ENCODE measurements around the gene NEU4. TPM values are rescaled to one million over a fixed set of nuclear protein-coding genes. Genes with fewer than 3 reads are reported as not detected.
"Not testable (repeated sequence)": the region's sequence is repeated elsewhere in the genome, so short reads cannot be mapped to it uniquely, and the experiment has no call there.

The NEU4 gene
- total and polyA plus RNA-seq, 2 of the 4 experiments (the other 2 are of a cell fraction) = not detected

DNA sequence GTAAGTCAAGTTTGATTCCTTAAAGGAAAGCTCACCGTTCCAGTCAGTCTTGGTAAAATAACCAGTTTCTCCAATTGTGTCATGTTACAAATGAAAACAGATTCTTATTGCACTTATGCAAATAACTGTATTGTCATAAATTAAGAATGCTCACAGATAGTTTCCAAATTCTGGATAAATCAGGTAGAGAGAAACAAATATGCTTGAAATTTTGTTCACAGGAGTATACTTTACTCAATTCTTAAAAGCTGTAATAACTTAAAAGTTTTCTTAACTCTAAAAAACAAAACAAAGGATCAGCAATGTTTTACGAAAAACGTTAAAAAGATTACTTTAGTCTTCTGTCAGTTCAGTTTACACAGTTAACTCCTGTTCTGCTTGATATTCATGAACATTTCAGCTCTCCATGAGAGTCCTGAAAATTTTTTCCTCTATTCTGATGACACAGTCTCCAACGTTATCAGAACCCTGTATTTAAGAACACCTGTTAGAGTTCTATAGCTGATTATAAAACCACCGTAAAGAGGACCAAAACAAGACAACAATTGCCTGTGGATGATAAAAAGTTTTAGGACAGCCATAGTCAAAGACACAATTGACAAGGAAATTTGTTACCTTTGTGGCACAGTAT, 27.9 kb upstream of the NEU4 start:
- Histone ChIP-seq H2AFZ (replicated peaks; ENCODE audit: low read length, poor library complexity) (no peak overlapping the region), H3K36me3 (ENCODE audit: control insufficient read depth, insufficient read depth, low read length) (no peaks in the 10 kb centered on the region), H4K5ac (ENCODE audit: low read depth, low read length) (no peak overlapping the region), H2AK5ac (ENCODE audit: low read depth, low read length) (no peak overlapping the region), H3K27me3 (ENCODE audit: control insufficient read depth, insufficient read depth, low read length) (no peaks in the 10 kb centered on the region; the same call in 1 of the 2 replicates), H2BK20ac (ENCODE audit: low read depth, low read length) (no peak overlapping the region), H3K4me3 (ENCODE audit: insufficient read depth, low read depth, low read length) (no peak overlapping the region), H3K14ac (replicated peaks; ENCODE audit: low read depth, low read length) (no peak overlapping the region), H3K4me1 (ENCODE audit: control insufficient read depth, insufficient read depth, low read length) (no peaks in the 10 kb centered on the region), H3K9ac (ENCODE audit: low read depth, low read length) (no peak overlapping the region), H2BK120ac (ENCODE audit: low read depth, low read length) (no peak overlapping the region), H3K23ac (ENCODE audit: low read depth, low read length) (no peak overlapping the region), H3K18ac (ENCODE audit: low read depth, low read length) (no peak overlapping the region), H3K79me1 (ENCODE audit: low read depth in 1 of 2, low read length in 2 of 2) (no peaks in the 10 kb centered on the region), H2BK15ac (ENCODE audit: low read depth, low read length) (no peak overlapping the region), H4K91ac (ENCODE audit: insufficient read depth, low read depth, low read length) (no peak overlapping the region), H4K20me1 (ENCODE audit: insufficient read depth, low read length) (no peaks in the 10 kb centered on the region), H3K9me1 (ENCODE audit: insufficient read depth, low read length) (no peaks in the 10 kb centered on the region), H3K4me2 (ENCODE audit: low read depth, low read length) (no peak overlapping the region), H2AK9ac (replicated peaks; ENCODE audit: low read depth, low read length, poor library complexity) (no peak overlapping the region), H2BK5ac (ENCODE audit: low read depth, low read length, poor library complexity, severe bottlenecking) (no peak overlapping the region), H3K56ac (ENCODE audit: extremely low read depth, insufficient read depth, low read length) (no peak overlapping the region), H3K4ac (ENCODE audit: low read depth, low read length) (no peak overlapping the region), H4K8ac (ENCODE audit: low read depth in 2 of 2, low read length in 2 of 2) (no peak overlapping the region), H3K9me3 (ENCODE audit: control insufficient read depth, insufficient read depth, low read length) (peaks cover 5% of the 10 kb centered on the region; the same call in 1 of the 2 replicates), H3K27ac (ENCODE audit: insufficient read depth, low read length) (no peak overlapping the region)
- CTCF ChIA-PET = no interaction called here
- no TSS peak for BruUV-seq (replicated peaks)
- WGBS, 2 experiments (ENCODE audit: extremely low coverage in 2 of 2, insufficient read length in 1 of 2) = 75% methylated on average over 2 of the region's 5 CpGs; no CpG with 5 or more reads in 1 of the 2 experiments
- intact Hi-C loops (cut with micrococcal nuclease) = no loop called here
- DNase-seq (no peak), ATAC-seq (ENCODE audit: low read depth) (no peak)
- in situ Hi-C loops (cut with MboI; ENCODE audit: low sequenced_read_pairs) = no loop called here
- POLR2A ChIA-PET (ENCODE audit: unreplicated experiment) = no interaction called here
- dilution Hi-C loops (cut with HindIII; ENCODE audit: low sequenced_read_pairs, unreplicated experiment) = no loop called here
- TF ChIP-seq POLR2A (IDR thresholded peaks at IDR 0.05; ENCODE audit: low read depth, low read length) (no peak), MXI1 (IDR thresholded peaks at IDR 0.05; ENCODE audit: borderline replicate concordance, low read depth, low read length) (no peak), FOS (IDR thresholded peaks at IDR 0.05; ENCODE audit: low read depth, low read length) (no peak), BHLHE40 (IDR thresholded peaks at IDR 0.05; ENCODE audit: low read depth, low read length) (no peak), NFE2L2 (IDR thresholded peaks at IDR 0.05; ENCODE audit: low read depth, low read length) (no peak), CHD1 (IDR thresholded peaks at IDR 0.05; ENCODE audit: low read depth, low read length) (no peak)
- TF ChIP-seq, protein P1, sequence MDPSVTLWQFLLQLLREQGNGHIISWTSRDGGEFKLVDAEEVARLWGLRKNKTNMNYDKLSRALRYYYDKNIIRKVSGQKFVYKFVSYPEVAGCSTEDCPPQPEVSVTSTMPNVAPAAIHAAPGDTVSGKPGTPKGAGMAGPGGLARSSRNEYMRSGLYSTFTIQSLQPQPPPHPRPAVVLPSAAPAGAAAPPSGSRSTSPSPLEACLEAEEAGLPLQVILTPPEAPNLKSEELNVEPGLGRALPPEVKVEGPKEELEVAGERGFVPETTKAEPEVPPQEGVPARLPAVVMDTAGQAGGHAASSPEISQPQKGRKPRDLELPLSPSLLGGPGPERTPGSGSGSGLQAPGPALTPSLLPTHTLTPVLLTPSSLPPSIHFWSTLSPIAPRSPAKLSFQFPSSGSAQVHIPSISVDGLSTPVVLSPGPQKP (IDR thresholded peaks at IDR 0.05; ENCODE audit: borderline replicate concordance, low read depth, low read length) = no peak

DNA sequence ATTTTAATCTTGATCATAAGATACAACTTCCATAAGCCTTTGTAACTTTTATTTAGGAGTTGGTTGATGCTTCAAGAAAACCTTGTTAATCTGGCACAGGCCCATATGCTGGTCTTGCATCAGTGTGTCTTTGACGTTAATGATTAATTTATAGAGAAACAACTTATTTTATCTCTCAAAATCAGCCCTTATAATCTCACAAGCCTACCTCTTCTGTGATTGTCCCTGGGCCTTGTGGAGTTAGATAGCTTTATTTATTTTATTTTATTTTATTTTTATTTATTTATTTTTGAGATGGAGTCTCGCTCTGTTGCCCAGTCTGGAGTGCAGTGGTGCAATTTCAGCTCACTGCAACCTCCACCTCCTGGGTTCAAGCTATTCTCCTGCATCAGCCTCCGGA, 26.9 kb upstream of the NEU4 start:
- H2BK15ac ChIP-seq (ENCODE audit: low read depth, low read length); H3K9ac ChIP-seq (ENCODE audit: low read depth, low read length); H3K79me1 ChIP-seq (ENCODE audit: low read depth in 1 of 2, low read length in 2 of 2); H4K8ac ChIP-seq (ENCODE audit: low read depth in 2 of 2, low read length in 2 of 2); H3K23ac ChIP-seq (ENCODE audit: low read depth, low read length); H2AK9ac ChIP-seq (replicated peaks; ENCODE audit: low read depth, low read length, poor library complexity); H3K9me1 ChIP-seq (ENCODE audit: insufficient read depth, low read length); H3K4ac ChIP-seq (ENCODE audit: low read depth, low read length); H2AFZ ChIP-seq (replicated peaks; ENCODE audit: low read length, poor library complexity); H3K4me3 ChIP-seq (ENCODE audit: insufficient read depth, low read depth, low read length); H3K36me3 ChIP-seq (ENCODE audit: control insufficient read depth, insufficient read depth, low read length); H3K4me1 ChIP-seq (ENCODE audit: control insufficient read depth, insufficient read depth, low read length); H2BK120ac ChIP-seq (ENCODE audit: low read depth, low read length); H4K20me1 ChIP-seq (ENCODE audit: insufficient read depth, low read length); H3K9me3 ChIP-seq (ENCODE audit: control insufficient read depth, insufficient read depth, low read length); H3K14ac ChIP-seq (replicated peaks; ENCODE audit: low read depth, low read length); ATAC-seq (ENCODE audit: low read depth); H3K18ac ChIP-seq (ENCODE audit: low read depth, low read length); H2BK20ac ChIP-seq (ENCODE audit: low read depth, low read length); BruUV-seq (replicated peaks); H2AK5ac ChIP-seq (ENCODE audit: low read depth, low read length); H3K4me2 ChIP-seq (ENCODE audit: low read depth, low read length); POLR2A ChIA-PET (ENCODE audit: unreplicated experiment); DNase-seq; H2BK5ac ChIP-seq (ENCODE audit: low read depth, low read length, poor library complexity, severe bottlenecking); H3K27ac ChIP-seq (ENCODE audit: insufficient read depth, low read length); H3K56ac ChIP-seq (ENCODE audit: extremely low read depth, insufficient read depth, low read length); H3K27me3 ChIP-seq (ENCODE audit: control insufficient read depth, insufficient read depth, low read length); dilution Hi-C loops (cut with HindIII; ENCODE audit: low sequenced_read_pairs, unreplicated experiment); in situ Hi-C loops (cut with MboI; ENCODE audit: low sequenced_read_pairs); intact Hi-C loops (cut with micrococcal nuclease); H4K5ac ChIP-seq (ENCODE audit: low read depth, low read length); H4K91ac ChIP-seq (ENCODE audit: insufficient read depth, low read depth, low read length): not testable (repeated sequence)
- WGBS, 2 experiments (ENCODE audit: extremely low coverage in 2 of 2, insufficient read length in 1 of 2) = no CpG with 5 or more reads among the region's 3 CpGs
- CTCF ChIA-PET = interaction anchor here (0.6 kb wide), 1 partner anchor 48 kb away, joined by 3 read pairs; the partner anchor contains the start of gene D2HGDH
